ENCODE measurements around the gene FXYD2. TPM values are rescaled to one million over a fixed set of nuclear protein-coding genes. Genes with fewer than 3 reads are reported as not detected.

The FXYD2 gene
- total and polyA plus RNA-seq, 2 experiments from 2014 or later: not detected

GRCh38 chr11:117819096-117820040 is 5.2 kb downstream of the FXYD2 start:
- 54 to 57% methylated on average over 9 to 10 of the region's 10 CpGs for WGBS, 2 experiments (ENCODE audit: low coverage in 1 of 2, low lambda C conversion rate in 2 of 2, missing lambda C conversion rate in 2 of 2)
- DNase-seq: peak; percentile 61
- Histone ChIP-seq H3K9me2 (ENCODE audit: insufficient read depth) (no peaks in the 10 kb centered on the region), H3K9me3 (ENCODE audit: low read depth) (no peaks in the 10 kb centered on the region), H2AFZ (no peak overlapping the region), H3K4me2 (ENCODE audit: unreplicated experiment) (no peak overlapping the region), H3K27ac (no peak overlapping the region), H3K36me3 (ENCODE audit: low read depth) (no peaks in the 10 kb centered on the region), H3K27me3 (replicated peaks; ENCODE audit: insufficient read depth) (0 out of 2 replicates have a peak, but pooled peaks cover 5% of the 10 kb centered on the region), H3K79me2 (ENCODE audit: insufficient read depth) (no peaks in the 10 kb centered on the region), H3K9ac (no peak overlapping the region), H3K4me3 (no peak overlapping the region), H4K20me1 (ENCODE audit: insufficient read depth) (no peaks in the 10 kb centered on the region), H3K4me1 (ENCODE audit: insufficient read depth) (no peaks in the 10 kb centered on the region), H3F3A (ENCODE audit: insufficient read depth) (no peaks in the 10 kb centered on the region)
- TF ChIP-seq EZH2 (IDR thresholded peaks at IDR 0.05; ENCODE audit: insufficient read depth, poor library complexity, severe bottlenecking) (no peak), EZH2phosphoT487 (IDR thresholded peaks at IDR 0.05; ENCODE audit: insufficient read depth, low read depth) (no peak)
- in situ Hi-C loops (cut with MboI): no loop called here

GRCh38 chr11:117818041-117818873 is 6.3 kb downstream of the FXYD2 start:
- H2AFZ ChIP-seq: no peak overlapping the region
- 55 to 58% methylated on average over 9 of the region's 9 CpGs for WGBS, 2 experiments (ENCODE audit: low coverage in 1 of 2, low lambda C conversion rate in 2 of 2, missing lambda C conversion rate in 2 of 2)
- in situ Hi-C loops (cut with MboI): no loop called here

GRCh38 chr11:117817368-117818040 is 7.0 kb downstream of the FXYD2 start:
- no peaks in the 10 kb centered on the region for H3K9me3 ChIP-seq (ENCODE audit: low read depth)
- no peaks in the 10 kb centered on the region for H3K9me2 ChIP-seq (ENCODE audit: insufficient read depth)
- H3K4me3 ChIP-seq: no peak overlapping the region
- H3K4me2 ChIP-seq (ENCODE audit: unreplicated experiment): no peak overlapping the region
- no peaks in the 10 kb centered on the region for H3F3A ChIP-seq (ENCODE audit: insufficient read depth)
- WGBS, 2 experiments (ENCODE audit: low coverage in 1 of 2, low lambda C conversion rate in 2 of 2, missing lambda C conversion rate in 2 of 2): 4 to 6% methylated on average over 19 of the region's 19 CpGs
- H2AFZ ChIP-seq: no peak overlapping the region
- TF ChIP-seq EZH2 (IDR thresholded peaks at IDR 0.05; ENCODE audit: insufficient read depth, poor library complexity, severe bottlenecking) (no peak), EZH2phosphoT487 (IDR thresholded peaks at IDR 0.05; ENCODE audit: insufficient read depth, low read depth) (no peak)
- in situ Hi-C loops (cut with MboI): no loop called here
- H3K9ac ChIP-seq: no peak overlapping the region
- H3K36me3 ChIP-seq (ENCODE audit: low read depth): no peaks in the 10 kb centered on the region
- no peaks in the 10 kb centered on the region for H3K4me1 ChIP-seq (ENCODE audit: insufficient read depth)
- no peak overlapping the region for H3K27ac ChIP-seq
- no peaks in the 10 kb centered on the region for H4K20me1 ChIP-seq (ENCODE audit: insufficient read depth)
- peak; percentile 66 for DNase-seq
- 0 out of 2 replicates have a peak, but pooled peaks cover 5% of the 10 kb centered on the region for H3K27me3 ChIP-seq (replicated peaks; ENCODE audit: insufficient read depth)
- no peaks in the 10 kb centered on the region for H3K79me2 ChIP-seq (ENCODE audit: insufficient read depth)

More at GRCh38 chr11:117818041-117818873, 6.3 kb downstream of the FXYD2 start:
- no peaks in the 10 kb centered on the region for H3K4me1 ChIP-seq (ENCODE audit: insufficient read depth)
- TF ChIP-seq EZH2 (IDR thresholded peaks at IDR 0.05; ENCODE audit: insufficient read depth, poor library complexity, severe bottlenecking) (no peak), EZH2phosphoT487 (IDR thresholded peaks at IDR 0.05; ENCODE audit: insufficient read depth, low read depth) (no peak)
- H3K4me3 ChIP-seq: no peak overlapping the region
- H3K9me2 ChIP-seq (ENCODE audit: insufficient read depth): no peaks in the 10 kb centered on the region
- no peaks in the 10 kb centered on the region for H3F3A ChIP-seq (ENCODE audit: insufficient read depth)
- H3K9me3 ChIP-seq (ENCODE audit: low read depth): no peaks in the 10 kb centered on the region
- no peaks in the 10 kb centered on the region for H4K20me1 ChIP-seq (ENCODE audit: insufficient read depth)
- DNase-seq: no peak
- H3K9ac ChIP-seq: no peak overlapping the region
- no peaks in the 10 kb centered on the region for H3K36me3 ChIP-seq (ENCODE audit: low read depth)
- H3K27me3 ChIP-seq (replicated peaks; ENCODE audit: insufficient read depth): 0 out of 2 replicates have a peak, but pooled peaks cover 5% of the 10 kb centered on the region
- H3K4me2 ChIP-seq (ENCODE audit: unreplicated experiment): no peak overlapping the region
- no peak overlapping the region for H3K27ac ChIP-seq
- H3K79me2 ChIP-seq (ENCODE audit: insufficient read depth): no peaks in the 10 kb centered on the region

GRCh38 chr11:117816846-117817367 is 7.6 kb downstream of the FXYD2 start:
- DNase-seq: no peak
- H4K20me1 ChIP-seq (ENCODE audit: insufficient read depth): no peaks in the 10 kb centered on the region
- TF ChIP-seq EZH2phosphoT487 (IDR thresholded peaks at IDR 0.05; ENCODE audit: insufficient read depth, low read depth) (no peak), EZH2 (IDR thresholded peaks at IDR 0.05; ENCODE audit: insufficient read depth, poor library complexity, severe bottlenecking) (no peak)
- H3K9me2 ChIP-seq (ENCODE audit: insufficient read depth): no peaks in the 10 kb centered on the region
- WGBS, 2 experiments (ENCODE audit: low coverage in 1 of 2, low lambda C conversion rate in 2 of 2, missing lambda C conversion rate in 2 of 2): 89 to 96% methylated on average over 5 of the region's 5 CpGs
- H3K4me2 ChIP-seq (ENCODE audit: unreplicated experiment): no peak overlapping the region
- H3K4me3 ChIP-seq: no peak overlapping the region
- no peak overlapping the region for H3K27ac ChIP-seq
- no peaks in the 10 kb centered on the region for H3K4me1 ChIP-seq (ENCODE audit: insufficient read depth)
- H3F3A ChIP-seq (ENCODE audit: insufficient read depth): no peaks in the 10 kb centered on the region
- H2AFZ ChIP-seq: no peak overlapping the region
- H3K79me2 ChIP-seq (ENCODE audit: insufficient read depth): no peaks in the 10 kb centered on the region
- H3K27me3 ChIP-seq (replicated peaks; ENCODE audit: insufficient read depth): 0 out of 2 replicates have a peak, but pooled peaks cover 5% of the 10 kb centered on the region
- in situ Hi-C loops (cut with MboI): no loop called here
- no peak overlapping the region for H3K9ac ChIP-seq
- H3K9me3 ChIP-seq (ENCODE audit: low read depth): no peaks in the 10 kb centered on the region
- H3K36me3 ChIP-seq (ENCODE audit: low read depth): no peaks in the 10 kb centered on the region

All from GM23248 (cell line).